H1 (cell line): Measurements from ENCODE around the gene DOCK9.

Source experiments
- CTCF ChIP-seq, 3 experiments: IDR thresholded peaks; 1 replicate in 2 of 3; 2 replicates in 1 of 3; pipeline versions ENCODE4 v1.5.1 to v1.6.1; 2011; ENCODE audit warnings: low read length in 3 of 3, mild to moderate bottlenecking in 3 of 3, inconsistent platforms in 2 of 3, low read depth in 1 of 3, moderate library complexity in 1 of 3; ENCODE audit not compliant: insufficient read depth in 1 of 3; ENCODE audit errors: control extremely low read depth in 1 of 3
- EZH2 ChIP-seq: fragments of 200-600 bp; sonication (generic); IDR thresholded peaks from 2 replicates; pipeline ENCODE4 v1.7.1; 2012; ENCODE audit warnings: low read depth, mild to moderate bottlenecking, moderate library complexity, low read length, inconsistent platforms; ENCODE audit not compliant: severe bottlenecking
- POLR2AphosphoS5 ChIP-seq: IDR thresholded peaks from 2 replicates; pipeline ENCODE4 v1.6.1; 2011; ENCODE audit warnings: low read depth, low read length
- SP1 ChIP-seq: IDR thresholded peaks from 2 replicates; pipeline ENCODE4 v1.6.1; 2011; ENCODE audit warnings: low read depth, low read length
- YY1 ChIP-seq: IDR thresholded peaks from 2 replicates; pipeline ENCODE4 v1.6.1; 2011; ENCODE audit warnings: low read depth, mild to moderate bottlenecking, low read length

DNA sequence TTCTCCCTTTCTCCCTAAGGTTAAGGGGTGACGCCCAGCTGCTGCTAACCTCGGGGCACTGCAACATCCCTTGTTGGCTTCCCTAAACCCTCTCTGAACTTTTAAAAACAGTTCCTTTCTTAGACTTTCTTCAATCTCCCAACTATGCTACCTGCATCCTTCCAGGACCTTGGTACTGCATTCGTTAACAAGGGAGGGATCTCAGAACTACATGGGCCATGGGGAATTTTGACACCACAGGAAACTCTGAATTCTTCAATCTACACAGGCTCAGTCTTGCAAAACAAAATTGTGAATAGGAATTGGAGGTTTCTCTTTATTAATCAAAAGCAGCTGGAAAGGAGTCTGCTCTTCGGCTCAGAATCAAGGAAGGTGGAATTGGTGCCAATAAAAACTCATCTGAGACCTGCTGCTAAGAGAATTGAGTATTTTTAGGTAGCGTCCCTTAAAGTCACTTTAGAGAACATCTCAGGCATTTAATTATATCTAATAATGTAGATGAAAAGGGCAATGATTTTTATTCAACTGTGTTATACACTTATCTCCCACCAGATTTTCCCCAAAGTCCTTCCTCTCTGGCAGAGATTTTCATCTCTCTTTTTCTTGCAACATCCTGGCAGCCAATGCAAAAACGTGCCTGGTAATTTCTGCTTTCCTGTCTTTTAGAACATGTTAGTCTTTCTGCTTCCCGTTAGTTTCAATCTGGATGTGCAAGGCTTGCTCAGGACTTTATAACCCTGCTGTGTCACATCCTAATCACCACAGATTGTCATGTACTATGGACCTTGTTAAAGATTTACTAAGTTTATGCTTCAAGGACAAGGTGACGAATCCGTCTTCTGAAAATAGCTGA is 156.3 kb downstream of the DOCK9 start:
- TF ChIP-seq CTCF (IDR thresholded peaks at IDR 0.05; ENCODE audit: control extremely low read depth in 1 of 3, insufficient read depth in 1 of 3, low read depth in 1 of 3, low read length in 3 of 3): no peak
- no peak for TF ChIP-seq POLR2AphosphoS5
- TF ChIP-seq EZH2: no peak
- no peak for TF ChIP-seq YY1
- no peak for TF ChIP-seq SP1
